Measurements from ENCODE around the gene PLA2G4E. TPM values are rescaled to one million over a fixed set of nuclear protein-coding genes. Genes with fewer than 3 reads are reported as not detected.

PLA2G4E gene
- total and polyA plus RNA-seq, 2 donors (not counting 1 experiment from before 2014, with no cell fraction given) = not detected

- H3K27me3 ChIP-seq (ENCODE audit: control insufficient read depth, insufficient read depth, low read length) = peaks cover 11% of the 10 kb centered on the region
- H2AFZ ChIP-seq (ENCODE audit: low read length) = no peak overlapping the region
- no peak overlapping the region for H3K27ac ChIP-seq (ENCODE audit: insufficient read depth, low read length)
- H3K4me2 ChIP-seq (ENCODE audit: extremely low read depth, insufficient read depth, low read length) = no peak overlapping the region
- H3K4me1 ChIP-seq (ENCODE audit: control insufficient read depth, extremely low read depth, insufficient read depth, low read length) = no peaks in the 10 kb centered on the region
- no peaks in the 10 kb centered on the region for H3K9me3 ChIP-seq (ENCODE audit: control insufficient read depth, insufficient read depth, low read depth, low read length)
- DNase-seq (ENCODE audit: low read depth in 2 of 2) = no peak
- no peaks in the 10 kb centered on the region for H4K20me1 ChIP-seq (ENCODE audit: control insufficient read depth, extremely low read depth, insufficient read depth, low read length)
- TF ChIP-seq CTCF (conservative IDR thresholded peaks at IDR 0.05 in 1 of 2, IDR thresholded peaks at IDR 0.05 in 1 of 2; ENCODE audit: low read depth in 1 of 2, low read length in 2 of 2) = no peak
- no peak for TF ChIP-seq EZH2 (IDR thresholded peaks at IDR 0.05; ENCODE audit: low read length, missing control alignments)
- H3K9ac ChIP-seq (ENCODE audit: insufficient read depth, low read length) = no peak overlapping the region
- H3K79me2 ChIP-seq (ENCODE audit: control insufficient read depth, insufficient read depth, low read length) = no peaks in the 10 kb centered on the region
- H3K36me3 ChIP-seq (ENCODE audit: control insufficient read depth, insufficient read depth, low read length) = no peaks in the 10 kb centered on the region
- H3K4me3 ChIP-seq (replicated peaks in 1 of 4; ENCODE audit: control extremely low read depth in 1 of 4, insufficient read depth in 1 of 4, low read depth in 3 of 4, low read length in 4 of 4) = no peak overlapping the region
Observed at GRCh38 chr15:42069025-42069424, 48.2 kb upstream of the PLA2G4E start.

GRCh38 chr15:42068601-42069000 is 47.8 kb upstream of the PLA2G4E start:
- Histone ChIP-seq H4K20me1 (ENCODE audit: control insufficient read depth, extremely low read depth, insufficient read depth, low read length) (no peaks in the 10 kb centered on the region), H3K4me2 (ENCODE audit: extremely low read depth, insufficient read depth, low read length) (no peak overlapping the region), H3K9me3 (ENCODE audit: control insufficient read depth, insufficient read depth, low read depth, low read length) (no peaks in the 10 kb centered on the region), H3K9ac (ENCODE audit: insufficient read depth, low read length) (no peak overlapping the region), H2AFZ (ENCODE audit: low read length) (no peak overlapping the region), H3K79me2 (ENCODE audit: control insufficient read depth, insufficient read depth, low read length) (no peaks in the 10 kb centered on the region), H3K36me3 (ENCODE audit: control insufficient read depth, insufficient read depth, low read length) (no peaks in the 10 kb centered on the region), H3K27ac (ENCODE audit: insufficient read depth, low read length) (no peak overlapping the region), H3K27me3 (ENCODE audit: control insufficient read depth, insufficient read depth, low read length) (peaks cover 11% of the 10 kb centered on the region), H3K4me3 (replicated peaks in 1 of 4; ENCODE audit: control extremely low read depth in 1 of 4, insufficient read depth in 1 of 4, low read depth in 3 of 4, low read length in 4 of 4) (no peak overlapping the region), H3K4me1 (ENCODE audit: control insufficient read depth, extremely low read depth, insufficient read depth, low read length) (no peaks in the 10 kb centered on the region)
- DNase-seq (ENCODE audit: low read depth in 2 of 2) = no peak
- no peak for TF ChIP-seq CTCF (conservative IDR thresholded peaks at IDR 0.05 in 1 of 2, IDR thresholded peaks at IDR 0.05 in 1 of 2; ENCODE audit: low read depth in 1 of 2, low read length in 2 of 2)
- TF ChIP-seq EZH2 (IDR thresholded peaks at IDR 0.05; ENCODE audit: low read length, missing control alignments) = no peak

- Histone ChIP-seq H4K20me1 (ENCODE audit: control insufficient read depth, extremely low read depth, insufficient read depth, low read length) (no peaks in the 10 kb centered on the region), H3K27ac (ENCODE audit: insufficient read depth, low read length) (no peak overlapping the region), H3K9me3 (ENCODE audit: control insufficient read depth, insufficient read depth, low read depth, low read length) (no peaks in the 10 kb centered on the region), H3K4me2 (ENCODE audit: extremely low read depth, insufficient read depth, low read length) (no peak overlapping the region), H3K9ac (ENCODE audit: insufficient read depth, low read length) (no peak overlapping the region), H2AFZ (ENCODE audit: low read length) (no peak overlapping the region), H3K79me2 (ENCODE audit: control insufficient read depth, insufficient read depth, low read length) (no peaks in the 10 kb centered on the region), H3K36me3 (ENCODE audit: control insufficient read depth, insufficient read depth, low read length) (no peaks in the 10 kb centered on the region), H3K4me1 (ENCODE audit: control insufficient read depth, extremely low read depth, insufficient read depth, low read length) (no peaks in the 10 kb centered on the region), H3K27me3 (ENCODE audit: control insufficient read depth, insufficient read depth, low read length) (peaks cover 14% of the 10 kb centered on the region), H3K4me3 (replicated peaks in 1 of 4; ENCODE audit: control extremely low read depth in 1 of 4, insufficient read depth in 1 of 4, low read depth in 3 of 4, low read length in 4 of 4) (no peak overlapping the region)
- DNase-seq (ENCODE audit: low read depth in 2 of 2) = no peak
- TF ChIP-seq EZH2 (IDR thresholded peaks at IDR 0.05; ENCODE audit: low read length, missing control alignments) (no peak), CTCF (conservative IDR thresholded peaks at IDR 0.05 in 1 of 2, IDR thresholded peaks at IDR 0.05 in 1 of 2; ENCODE audit: low read depth in 1 of 2, low read length in 2 of 2) (no peak)
Observed at GRCh38 chr15:42066764-42067415, 46.0 kb upstream of the PLA2G4E start.

Measured in fibroblast of lung (primary cell).